Left hindlimb (tissue), 1 donor: Measurements from ENCODE around the gene ANKRD44.
A peak's percentile ranks its signal among the peaks of the same experiment; 100 is the strongest.
"Not testable (repeated sequence)": the region's sequence is repeated elsewhere in the genome, so short reads cannot be mapped to it uniquely, and the experiment has no call there.

Experiments
- DNase-seq: peaks from one replicate; pipeline ENCODE4 v3.0.0-alpha.2; 2018

Gene ANKRD44

GRCh38 chr2:197256547-197257170 lies 53.9 kb downstream of the ANKRD44 start:
- no peak for DNase-seq

- DNase-seq: no peak
These were observed 54.6 kb downstream of the ANKRD44 start for GRCh38 chr2:197256021-197256420.

GRCh38 chr2:197255543-197255942 lies 55.0 kb downstream of the ANKRD44 start:
- DNase-seq: peak; percentile 76

- no peak for DNase-seq
These were observed 55.6 kb downstream of the ANKRD44 start for GRCh38 chr2:197254776-197255530.

GRCh38 chr2:197251576-197251975 lies 59.0 kb downstream of the ANKRD44 start:
- no peak for DNase-seq

GRCh38 chr2:197251163-197251562 lies 59.4 kb downstream of the ANKRD44 start:
- DNase-seq: no peak

GRCh38 chr2:197250084-197250397 lies 60.5 kb downstream of the ANKRD44 start:
- DNase-seq: no peak

- DNase-seq: no peak
These were observed 61.0 kb downstream of the ANKRD44 start for GRCh38 chr2:197249381-197250083.

- no peak for DNase-seq
These were observed 62.0 kb downstream of the ANKRD44 start for GRCh38 chr2:197248623-197249022.

GRCh38 chr2:197248001-197248401 lies 62.6 kb downstream of the ANKRD44 start:
- no peak for DNase-seq

GRCh38 chr2:197247083-197247482 lies 63.5 kb downstream of the ANKRD44 start:
- DNase-seq: no peak

- no peak for DNase-seq
These were observed 64.5 kb downstream of the ANKRD44 start for GRCh38 chr2:197245829-197246804.

- no peak for DNase-seq
These were observed 66.2 kb downstream of the ANKRD44 start for GRCh38 chr2:197244349-197244748.

- DNase-seq: no peak
These were observed 67.9 kb downstream of the ANKRD44 start for GRCh38 chr2:197242719-197243118.

GRCh38 chr2:197241596-197241995 lies 69.0 kb downstream of the ANKRD44 start:
- no peak for DNase-seq

GRCh38 chr2:197241153-197241552 lies 69.4 kb downstream of the ANKRD44 start:
- DNase-seq: no peak

- DNase-seq: no peak
These were observed 70.0 kb downstream of the ANKRD44 start for GRCh38 chr2:197240421-197241041.

GRCh38 chr2:197240018-197240417 lies 70.6 kb downstream of the ANKRD44 start:
- DNase-seq: not testable (repeated sequence)

GRCh38 chr2:197239434-197239833 lies 71.1 kb downstream of the ANKRD44 start:
- DNase-seq: no peak

- DNase-seq: no peak
These were observed 72.6 kb downstream of the ANKRD44 start for GRCh38 chr2:197238043-197238365.

GRCh38 chr2:197237291-197238042 lies 73.1 kb downstream of the ANKRD44 start:
- DNase-seq: no peak

- no peak for DNase-seq
These were observed 73.8 kb downstream of the ANKRD44 start for GRCh38 chr2:197236816-197237215.
